Bronchial epithelial cell (primary cell): Measurements from ENCODE around the gene TMEM169. TPM values are rescaled to one million over a fixed set of nuclear protein-coding genes. Genes with fewer than 3 reads are reported as not detected.
A peak's percentile ranks its signal among the peaks of the same experiment; 100 is the strongest.

Experiments
- DNase-seq: peaks from one replicate; pipeline ENCODE4 v3.0.0-alpha.2; 2010; ENCODE audit warnings: low read depth
- FAIRE-seq: peaks from 2 replicates; lab custom pipeline; 2011; peaks lifted over from hg19 to GRCh38; lab: Jason Lieb, UNC
- H3K27me3 ChIP-seq: 2 replicates; pipeline ENCODE4 v1.5.1; 2011; ENCODE audit warnings: low read length; ENCODE audit not compliant: control insufficient read depth, insufficient read depth
- H3K36me3 ChIP-seq: 2 replicates; pipeline ENCODE4 v1.5.1; 2011; ENCODE audit warnings: low read length; ENCODE audit not compliant: control insufficient read depth, insufficient read depth
- H3K4me3 ChIP-seq: 2 replicates; pipeline ENCODE4 v1.5.1; 2011; ENCODE audit warnings: mild to moderate bottlenecking, low read depth, low read length, control low read depth
- CTCF ChIP-seq: IDR thresholded peaks from 2 replicates; pipeline ENCODE4 v1.5.1; 2011; ENCODE audit warnings: mild to moderate bottlenecking, moderate library complexity, low read length, control low read depth, inconsistent platforms; ENCODE audit not compliant: insufficient read depth, severe bottlenecking
- total RNA-seq: library from RNA; depleted of rRNA; stranded (reverse); fragments of >200 nt; gene quantifications from 2 replicates; pipeline ENCODE4 v1.2.1, GENCODE V29; 2014

Gene TMEM169
- total RNA-seq, 1 donor from 2014 or later: 0.26 TPM

GRCh38 chr2:216149741-216150140 lies 68.0 kb downstream of the TMEM169 start:
- TF ChIP-seq CTCF: no peak
- Histone ChIP-seq H3K4me3 (no peak overlapping the region), H3K27me3 (no peaks in the 10 kb centered on the region), H3K36me3 (peaks cover 12% of the 10 kb centered on the region)
- FAIRE-seq (no peak), DNase-seq (peak; percentile 70)

- DNase-seq: peak; percentile 7
- TF ChIP-seq CTCF: no peak
- H3K36me3 ChIP-seq: peaks cover 12% of the 10 kb centered on the region
- H3K27me3 ChIP-seq: no peaks in the 10 kb centered on the region
- H3K4me3 ChIP-seq: no peak overlapping the region
- FAIRE-seq: no peak
These were observed 69.8 kb downstream of the TMEM169 start for GRCh38 chr2:216151313-216152025.

Other genes starting within 250 kb of the TMEM169 start
- gene MREG, start 68.4 kb upstream of the TMEM169 start, total RNA-seq: 24.7 and 28.8 TPM in 2 replicates
- gene PECR, start 110 bp upstream of the TMEM169 start, total RNA-seq: 21.3 and 57.5 TPM in 2 replicates
- 131 and 185 TPM in 2 replicates for gene XRCC5, start 27.4 kb downstream of the TMEM169 start, total RNA-seq